SU-DHL-6 (cell line): ENCODE measurements around the gene EBF3.

ENCODE experiments used
- EZH2phosphoT487 ChIP-seq: fragments of 200-600 bp; sonication (generic), shearing (Covaris generic); conservative IDR thresholded peaks from 2 replicates; pipeline ENCODE4 v1.6.1; 2018; ENCODE audit warnings: mild to moderate bottlenecking, antibody characterized with exemption, low read length, moderate library complexity, mixed read lengths
- TF ChIP-seq, protein P1 (sequence below): fragments of 200-600 bp; sonication (generic); IDR thresholded peaks from one replicate; pipeline ENCODE4 v1.5.1; 2017; ENCODE audit warnings: antibody characterized with exemption, mild to moderate bottlenecking, low read length, moderate library complexity; ENCODE audit not compliant: insufficient read depth, poor library complexity, severe bottlenecking

DNA sequence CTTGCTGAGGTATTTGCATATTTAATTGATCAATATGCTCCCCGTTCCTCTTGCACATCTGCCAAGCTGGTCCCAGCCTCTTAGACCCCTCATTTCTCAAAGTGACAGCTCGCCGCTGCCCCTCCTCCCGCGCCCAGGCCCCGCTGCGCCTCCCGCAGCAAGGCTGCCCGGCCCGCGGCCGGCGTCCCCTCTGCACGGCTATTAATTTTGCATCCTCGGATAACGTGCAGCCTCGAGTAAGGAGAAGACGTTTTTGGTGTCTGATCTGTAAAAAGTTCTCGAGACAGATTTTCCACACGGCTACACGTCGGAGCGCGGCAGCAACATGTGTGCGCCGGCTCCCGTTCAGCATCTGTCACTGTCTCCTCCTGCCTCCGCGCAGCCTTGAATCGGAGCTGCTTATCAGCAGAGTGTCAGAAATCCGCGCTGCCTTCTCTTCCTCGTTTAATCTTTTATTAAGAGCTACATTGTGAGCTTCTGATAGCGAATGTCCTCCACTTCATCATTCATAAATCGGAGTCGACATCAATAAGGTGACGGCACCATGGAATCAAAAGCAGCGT, 65.3 kb downstream of the EBF3 start:
- TF ChIP-seq, protein P1, sequence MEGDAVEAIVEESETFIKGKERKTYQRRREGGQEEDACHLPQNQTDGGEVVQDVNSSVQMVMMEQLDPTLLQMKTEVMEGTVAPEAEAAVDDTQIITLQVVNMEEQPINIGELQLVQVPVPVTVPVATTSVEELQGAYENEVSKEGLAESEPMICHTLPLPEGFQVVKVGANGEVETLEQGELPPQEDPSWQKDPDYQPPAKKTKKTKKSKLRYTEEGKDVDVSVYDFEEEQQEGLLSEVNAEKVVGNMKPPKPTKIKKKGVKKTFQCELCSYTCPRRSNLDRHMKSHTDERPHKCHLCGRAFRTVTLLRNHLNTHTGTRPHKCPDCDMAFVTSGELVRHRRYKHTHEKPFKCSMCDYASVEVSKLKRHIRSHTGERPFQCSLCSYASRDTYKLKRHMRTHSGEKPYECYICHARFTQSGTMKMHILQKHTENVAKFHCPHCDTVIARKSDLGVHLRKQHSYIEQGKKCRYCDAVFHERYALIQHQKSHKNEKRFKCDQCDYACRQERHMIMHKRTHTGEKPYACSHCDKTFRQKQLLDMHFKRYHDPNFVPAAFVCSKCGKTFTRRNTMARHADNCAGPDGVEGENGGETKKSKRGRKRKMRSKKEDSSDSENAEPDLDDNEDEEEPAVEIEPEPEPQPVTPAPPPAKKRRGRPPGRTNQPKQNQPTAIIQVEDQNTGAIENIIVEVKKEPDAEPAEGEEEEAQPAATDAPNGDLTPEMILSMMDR, result no peak
- no peak for TF ChIP-seq EZH2phosphoT487
